ENCODE results near the gene SLC10A6. TPM values are rescaled to one million over a fixed set of nuclear protein-coding genes. Genes with fewer than 3 reads are reported as not detected.
"Not testable (repeated sequence)": the region's sequence is repeated elsewhere in the genome, so short reads cannot be mapped to it uniquely, and the experiment has no call there.

Gene SLC10A6
- total RNA-seq, 1 donor from 2014 or later = 0.69 TPM

GRCh38 chr4:86879641-86880040, 30.5 kb upstream of the SLC10A6 start:
- no peak overlapping the region for H3K4me3 ChIP-seq
- intact Hi-C loops (cut with micrococcal nuclease) = no loop called here
- no peak for TF ChIP-seq CTCF (IDR thresholded peaks at IDR 0.05; ENCODE audit: borderline replicate concordance)
- DNase-seq = no peak
- H3K36me3 ChIP-seq = no peaks in the 10 kb centered on the region
- no peaks in the 10 kb centered on the region for H3K27me3 ChIP-seq (ENCODE audit: low read depth)
- H3K27ac ChIP-seq (replicated peaks) = no peak overlapping the region
- peaks cover 28% of the 10 kb centered on the region for H3K9me3 ChIP-seq (replicated peaks)
- no peaks in the 10 kb centered on the region for H3K4me1 ChIP-seq

- intact Hi-C loops (cut with micrococcal nuclease) = no loop called here
- no peaks in the 10 kb centered on the region for H3K36me3 ChIP-seq
- no peaks in the 10 kb centered on the region for H3K27me3 ChIP-seq (ENCODE audit: low read depth)
- no peak overlapping the region for H3K4me3 ChIP-seq
- TF ChIP-seq CTCF (IDR thresholded peaks at IDR 0.05; ENCODE audit: borderline replicate concordance) = no peak
- H3K4me1 ChIP-seq = no peaks in the 10 kb centered on the region
- no peak for DNase-seq
- peaks cover 28% of the 10 kb centered on the region for H3K9me3 ChIP-seq (replicated peaks)
- no peak overlapping the region for H3K27ac ChIP-seq (replicated peaks)
Measured at GRCh38 chr4:86878640-86879039, 29.5 kb upstream of the SLC10A6 start.

GRCh38 chr4:86876894-86877685, 27.9 kb upstream of the SLC10A6 start:
- Histone ChIP-seq H3K27ac (replicated peaks) (no peak overlapping the region), H3K9me3 (replicated peaks) (peaks cover 28% of the 10 kb centered on the region), H3K4me3 (no peak overlapping the region), H3K4me1 (no peaks in the 10 kb centered on the region), H3K27me3 (ENCODE audit: low read depth) (no peaks in the 10 kb centered on the region), H3K36me3 (no peaks in the 10 kb centered on the region)
- intact Hi-C loops (cut with micrococcal nuclease) = no loop called here
- no peak for DNase-seq
- no peak for TF ChIP-seq CTCF (IDR thresholded peaks at IDR 0.05; ENCODE audit: borderline replicate concordance)

- H3K27me3 ChIP-seq (ENCODE audit: low read depth); H3K27ac ChIP-seq (replicated peaks); DNase-seq; H3K4me1 ChIP-seq; H3K36me3 ChIP-seq; H3K4me3 ChIP-seq; intact Hi-C loops (cut with micrococcal nuclease): not testable (repeated sequence)
- H3K9me3 ChIP-seq (replicated peaks) = peaks cover 18% of the 10 kb centered on the region
Measured at GRCh38 chr4:86875436-86875835, 26.3 kb upstream of the SLC10A6 start.

- no peak for TF ChIP-seq CTCF (IDR thresholded peaks at IDR 0.05; ENCODE audit: borderline replicate concordance)
- Histone ChIP-seq H3K36me3 (no peaks in the 10 kb centered on the region), H3K27ac (replicated peaks) (no peak overlapping the region), H3K4me1 (no peaks in the 10 kb centered on the region), H3K4me3 (no peak overlapping the region), H3K9me3 (replicated peaks) (no peaks in the 10 kb centered on the region), H3K27me3 (ENCODE audit: low read depth) (no peaks in the 10 kb centered on the region)
- intact Hi-C loops (cut with micrococcal nuclease) = no loop called here
- DNase-seq = no peak
Measured at GRCh38 chr4:86872135-86872534, 23.0 kb upstream of the SLC10A6 start.

- Histone ChIP-seq H3K27ac (replicated peaks) (no peak overlapping the region), H3K9me3 (replicated peaks) (no peaks in the 10 kb centered on the region), H3K4me3 (no peak overlapping the region), H3K27me3 (ENCODE audit: low read depth) (no peaks in the 10 kb centered on the region), H3K36me3 (no peaks in the 10 kb centered on the region), H3K4me1 (no peaks in the 10 kb centered on the region)
- intact Hi-C loops (cut with micrococcal nuclease) = no loop called here
- no peak for DNase-seq
- TF ChIP-seq CTCF (IDR thresholded peaks at IDR 0.05; ENCODE audit: borderline replicate concordance) = no peak
Measured at GRCh38 chr4:86870442-86871069, 21.4 kb upstream of the SLC10A6 start.
